PC-9 (cell line): ENCODE results near the gene OSER1.

Experiments used
- EZH2 ChIP-seq: fragments of 200-600 bp; sonication (generic); IDR thresholded peaks from 2 replicates; pipeline ENCODE4 v1.8.0; 2017; ENCODE audit warnings: antibody characterized with exemption, low read depth
- TF ChIP-seq, protein P1 (sequence below): fragments of 200-600 bp; sonication (generic); conservative IDR thresholded peaks from 2 replicates; pipeline ENCODE4 v1.6.1; 2017; ENCODE audit warnings: mixed run types, antibody characterized with exemption, mild to moderate bottlenecking, moderate library complexity

DNA sequence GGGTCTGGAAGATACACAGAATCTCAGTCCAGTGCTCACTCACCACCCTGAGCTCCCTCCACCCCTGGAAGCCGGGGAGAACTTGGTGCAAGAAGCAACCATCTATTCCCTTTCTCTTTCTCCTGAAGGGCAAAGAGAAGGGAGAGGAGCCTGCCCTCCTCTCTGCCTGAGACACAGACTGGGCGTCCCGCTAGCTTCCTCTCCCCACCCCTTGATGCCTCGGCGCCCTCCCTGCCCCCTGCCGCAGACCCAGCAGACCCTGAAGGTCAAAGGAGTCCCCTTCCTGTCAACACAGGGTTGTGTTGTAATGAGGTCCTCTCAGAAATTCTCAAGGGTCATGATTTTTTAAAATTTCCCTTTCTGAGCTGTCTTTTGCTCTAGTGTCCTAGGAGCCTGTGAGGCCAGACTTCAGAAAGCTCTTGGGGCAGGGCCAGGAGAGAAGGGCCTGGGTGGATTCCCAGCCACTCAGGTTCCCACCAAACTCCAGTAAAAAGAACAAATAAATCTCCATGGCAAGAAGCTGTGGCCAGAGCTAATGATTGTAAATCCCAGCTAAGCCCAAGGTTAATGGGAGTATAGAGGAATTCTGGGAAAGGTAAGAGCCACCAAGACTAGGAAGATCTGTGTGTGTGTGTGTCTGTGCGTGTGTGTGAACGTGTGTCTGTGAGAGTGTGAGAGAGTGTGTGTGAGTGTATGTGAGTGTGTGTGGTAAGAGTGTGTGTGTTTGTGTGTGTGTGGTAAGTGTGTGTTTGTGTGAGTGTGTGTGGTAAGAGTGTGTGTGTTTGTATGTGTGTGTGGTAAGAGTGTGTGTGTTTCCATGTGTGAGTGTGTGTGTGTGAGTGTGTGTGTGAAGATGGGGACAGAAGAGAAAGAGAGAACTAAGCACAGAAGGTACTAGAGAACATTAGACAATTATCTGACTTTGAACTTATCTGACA is 22.5 kb downstream of the OSER1 start:
- TF ChIP-seq, protein P1, sequence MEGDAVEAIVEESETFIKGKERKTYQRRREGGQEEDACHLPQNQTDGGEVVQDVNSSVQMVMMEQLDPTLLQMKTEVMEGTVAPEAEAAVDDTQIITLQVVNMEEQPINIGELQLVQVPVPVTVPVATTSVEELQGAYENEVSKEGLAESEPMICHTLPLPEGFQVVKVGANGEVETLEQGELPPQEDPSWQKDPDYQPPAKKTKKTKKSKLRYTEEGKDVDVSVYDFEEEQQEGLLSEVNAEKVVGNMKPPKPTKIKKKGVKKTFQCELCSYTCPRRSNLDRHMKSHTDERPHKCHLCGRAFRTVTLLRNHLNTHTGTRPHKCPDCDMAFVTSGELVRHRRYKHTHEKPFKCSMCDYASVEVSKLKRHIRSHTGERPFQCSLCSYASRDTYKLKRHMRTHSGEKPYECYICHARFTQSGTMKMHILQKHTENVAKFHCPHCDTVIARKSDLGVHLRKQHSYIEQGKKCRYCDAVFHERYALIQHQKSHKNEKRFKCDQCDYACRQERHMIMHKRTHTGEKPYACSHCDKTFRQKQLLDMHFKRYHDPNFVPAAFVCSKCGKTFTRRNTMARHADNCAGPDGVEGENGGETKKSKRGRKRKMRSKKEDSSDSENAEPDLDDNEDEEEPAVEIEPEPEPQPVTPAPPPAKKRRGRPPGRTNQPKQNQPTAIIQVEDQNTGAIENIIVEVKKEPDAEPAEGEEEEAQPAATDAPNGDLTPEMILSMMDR, result no peak
- TF ChIP-seq EZH2, result no peak
